Activated CD4-positive, alpha-beta T cell treated with anti-CD3 and anti-CD28 coated beads, Interleukin-10, Interleukin-2, amounts not matched to agents 100 ng/mL and 50 ng/mL, durations not matched to agents 16 hours and 8 hours (primary cell): Measurements from ENCODE around the gene ZBED2.

Source experiments
- DNase-seq: peaks from one replicate; pipeline ENCODE4 v3.0.0-alpha.2; 2020

The ZBED2 gene

DNA sequence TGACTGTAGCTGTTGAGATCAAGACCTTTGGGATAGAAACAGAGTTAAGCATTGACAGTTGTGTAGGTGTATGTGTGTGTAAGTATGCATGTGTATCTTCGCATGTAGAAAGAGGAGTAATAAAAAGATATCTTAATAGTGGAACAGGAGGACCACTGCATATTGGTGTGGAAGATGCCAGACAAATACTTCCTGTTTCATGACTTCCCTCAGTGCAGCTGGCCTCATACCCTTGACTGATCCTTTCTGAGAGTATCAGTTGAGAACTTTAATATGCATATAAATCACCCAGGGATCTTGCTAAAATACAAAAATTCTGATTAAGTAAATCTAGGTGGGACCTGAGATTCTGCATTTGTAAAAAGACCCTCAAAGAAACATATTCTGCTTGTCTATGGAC is 8.5 kb upstream of the ZBED2 start:
- DNase-seq: no peak

DNA sequence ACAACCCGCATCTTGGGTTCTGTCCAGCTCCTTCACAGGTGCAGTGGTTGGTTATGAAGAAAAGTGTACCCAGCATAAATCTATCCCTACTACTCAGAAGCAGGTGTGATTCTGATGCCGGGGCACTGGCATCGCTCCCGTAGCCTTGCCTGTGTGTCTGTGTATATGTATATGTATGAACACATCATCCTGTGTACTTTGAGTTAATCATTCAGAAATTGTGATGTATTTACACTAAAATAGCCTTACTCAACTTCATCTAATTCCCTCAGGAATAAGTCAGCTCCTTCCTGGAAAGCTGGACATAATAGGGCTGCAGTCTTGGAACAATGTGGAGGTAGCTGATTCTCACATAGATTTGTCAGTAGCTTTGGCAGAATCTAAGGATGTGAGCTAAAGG is 6.7 kb upstream of the ZBED2 start:
- DNase-seq: no peak

DNA sequence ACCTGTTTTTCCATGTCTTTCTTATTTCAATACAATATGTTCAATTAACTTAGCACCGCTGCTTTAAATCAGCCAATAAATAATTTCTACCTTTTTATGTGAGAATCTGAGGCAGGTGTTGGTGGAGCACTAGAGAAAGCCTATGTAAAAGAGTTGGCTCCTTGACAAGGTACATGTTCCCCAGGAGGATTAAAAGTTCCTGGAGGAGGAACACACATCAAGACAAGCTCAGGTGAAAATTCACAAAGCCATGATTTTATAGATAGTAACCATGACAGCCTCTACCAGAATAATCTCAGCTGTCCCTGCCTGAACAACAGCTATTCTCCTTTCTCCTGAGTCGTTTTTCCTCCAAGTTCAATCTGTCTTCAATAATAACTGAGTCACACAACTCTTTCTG is 3.4 kb upstream of the ZBED2 start:
- no peak for DNase-seq

DNA sequence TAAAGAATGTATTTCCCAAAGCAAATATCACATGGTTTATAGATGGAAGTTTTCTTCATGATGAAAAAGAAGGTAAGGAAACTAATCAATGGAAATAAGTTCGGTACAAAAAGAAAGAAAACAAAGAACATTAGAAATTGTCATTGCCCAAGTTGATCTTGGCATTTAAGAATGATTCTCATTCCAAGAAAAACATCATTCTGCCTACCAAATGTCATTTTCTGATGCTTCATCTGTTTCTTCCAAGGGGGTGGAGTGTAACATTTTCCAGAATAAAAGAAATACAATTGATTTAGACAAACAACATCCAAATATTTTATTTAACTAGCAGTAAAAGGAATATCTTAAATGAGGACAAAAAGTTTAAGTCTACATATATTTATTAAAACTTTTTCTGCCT is 3.0 kb upstream of the ZBED2 start:
- DNase-seq: no peak

DNA sequence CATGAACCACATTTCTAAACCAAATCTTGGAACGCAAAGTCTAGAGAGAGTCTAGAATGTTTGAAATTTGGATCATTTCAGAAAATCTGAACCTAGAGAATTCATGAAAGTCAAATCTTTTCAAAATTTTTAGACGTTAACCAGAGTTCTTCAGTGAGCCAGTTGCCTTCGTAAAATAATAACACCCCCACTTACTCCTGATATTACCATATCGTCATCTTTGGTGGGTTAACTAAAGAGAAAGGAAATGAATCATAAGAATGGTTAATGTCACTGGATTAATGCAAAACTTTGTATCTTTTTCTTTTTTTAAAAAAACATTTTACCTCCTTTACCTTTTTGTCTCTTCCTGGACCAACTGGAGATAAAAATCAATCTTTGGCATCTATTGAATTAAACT is 1.2 kb upstream of the ZBED2 start:
- DNase-seq: peak; percentile 77

DNA sequence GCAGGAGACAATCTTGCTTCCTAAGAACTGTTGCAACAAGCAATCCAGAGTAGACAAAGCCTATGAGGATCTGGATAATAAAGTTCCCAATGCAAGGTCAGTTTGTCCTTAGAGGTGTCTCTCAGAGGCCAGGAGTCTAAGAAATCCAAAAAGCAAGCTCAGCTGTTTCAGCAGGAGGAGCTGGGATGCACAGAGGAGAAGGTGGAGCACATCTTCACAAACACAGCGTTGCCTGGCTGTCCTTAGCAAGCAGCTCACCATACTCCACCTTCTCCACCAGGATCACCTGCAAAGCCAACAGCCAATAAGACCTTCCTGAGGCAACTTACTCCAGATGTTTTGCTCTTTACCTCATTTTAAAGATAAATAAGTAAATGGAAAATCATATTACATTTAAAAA is 365 bp downstream of the ZBED2 start:
- peak; percentile 61 for DNase-seq

DNA sequence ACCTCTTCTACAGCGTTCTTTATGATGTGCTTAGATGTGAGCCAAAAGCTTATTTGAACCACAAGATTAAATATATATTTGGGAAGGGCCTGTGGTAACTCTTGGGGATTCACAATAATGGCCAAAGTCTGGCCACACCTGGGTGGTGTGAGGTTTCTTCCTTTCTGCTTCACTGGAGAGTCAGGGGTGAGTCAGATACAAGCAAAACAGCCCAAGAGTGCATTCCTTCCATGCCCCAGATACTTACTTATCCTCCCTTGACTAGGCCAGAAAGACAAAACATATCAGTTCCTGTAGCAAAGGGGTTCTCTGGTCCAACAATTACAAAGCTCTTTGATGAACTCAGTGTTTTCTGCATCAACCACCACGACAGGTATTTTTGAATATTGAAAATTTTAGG is 941 bp downstream of the ZBED2 start:
- DNase-seq: peak; percentile 58

DNA sequence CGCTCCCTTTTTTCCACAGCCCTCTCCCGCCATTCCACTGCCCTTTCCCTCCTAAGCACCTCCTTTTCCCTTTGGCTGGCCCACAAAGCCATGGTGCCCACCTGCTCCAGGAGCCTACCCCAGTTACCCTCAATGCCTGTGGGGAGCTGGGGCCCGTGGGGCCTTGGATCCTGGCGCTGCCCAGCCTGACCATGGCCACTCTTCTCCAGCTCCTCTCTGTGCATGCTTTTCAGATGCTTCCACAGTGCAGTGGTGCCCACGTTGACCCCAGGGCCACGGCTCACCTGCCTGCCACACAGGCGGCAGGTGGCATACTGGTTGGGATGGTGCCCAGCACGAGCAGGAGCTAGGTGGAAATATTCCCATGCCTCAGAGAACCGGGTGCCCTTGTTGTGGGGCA is 1.5 kb downstream of the ZBED2 start:
- peak; percentile 43 for DNase-seq

DNA sequence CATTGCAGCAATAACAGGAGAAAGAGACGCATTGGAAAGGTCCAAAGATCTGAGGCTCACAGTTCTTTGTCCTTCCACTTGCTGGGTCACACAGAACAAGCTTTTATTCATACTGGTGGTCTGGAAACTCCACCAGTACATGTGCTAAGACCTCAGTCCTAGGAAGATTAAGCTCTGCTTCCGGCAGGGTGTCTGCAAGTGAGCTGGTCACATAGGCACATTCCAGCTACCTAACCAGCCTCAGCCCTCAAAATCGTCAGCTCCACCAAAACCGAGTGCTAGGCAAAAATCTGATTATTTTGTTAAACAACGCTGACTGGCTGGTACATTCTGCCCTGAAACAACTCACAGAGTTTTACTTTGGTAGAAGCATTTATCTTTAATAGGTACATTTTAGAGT is 2.2 kb downstream of the ZBED2 start:
- peak; percentile 72 for DNase-seq

DNA sequence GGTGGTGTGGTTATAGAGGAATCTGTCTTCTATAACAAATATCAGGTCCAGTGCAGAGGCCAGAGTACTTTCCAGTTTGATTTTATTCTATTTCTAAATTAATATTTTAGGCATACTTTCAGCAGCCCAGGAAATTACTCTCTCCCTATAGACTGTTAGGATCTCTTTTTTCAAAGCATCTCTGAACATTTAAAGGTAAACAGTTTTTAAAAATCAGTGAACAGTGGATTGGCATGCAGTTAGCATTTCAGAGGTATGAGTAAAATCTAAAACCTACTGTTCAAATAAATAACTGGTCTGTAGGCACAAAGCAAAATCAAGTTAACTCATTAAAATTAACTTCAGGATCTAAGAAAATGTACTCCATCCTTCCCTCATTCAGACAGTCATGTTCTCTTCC is 3.0 kb downstream of the ZBED2 start:
- DNase-seq: no peak

DNA sequence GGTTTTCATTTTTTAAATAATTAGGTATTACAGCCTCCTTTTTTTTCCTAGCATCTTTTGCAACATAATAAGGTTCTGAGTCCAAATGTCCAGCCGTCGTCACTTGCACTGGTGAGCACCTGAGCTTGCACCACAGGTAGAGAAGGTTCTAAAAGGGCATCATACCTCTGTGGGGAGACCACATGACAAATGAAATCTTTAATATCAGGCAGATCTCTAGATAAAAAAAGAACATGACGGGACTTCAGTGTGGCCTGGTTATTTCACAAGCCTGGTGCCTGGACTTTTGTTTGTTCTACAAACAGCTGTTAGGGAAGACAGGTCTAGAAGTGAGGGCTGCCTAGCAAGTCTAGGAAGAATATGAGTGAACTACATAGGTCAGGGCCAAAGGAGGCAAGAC is 3.6 kb downstream of the ZBED2 start:
- no peak for DNase-seq

DNA sequence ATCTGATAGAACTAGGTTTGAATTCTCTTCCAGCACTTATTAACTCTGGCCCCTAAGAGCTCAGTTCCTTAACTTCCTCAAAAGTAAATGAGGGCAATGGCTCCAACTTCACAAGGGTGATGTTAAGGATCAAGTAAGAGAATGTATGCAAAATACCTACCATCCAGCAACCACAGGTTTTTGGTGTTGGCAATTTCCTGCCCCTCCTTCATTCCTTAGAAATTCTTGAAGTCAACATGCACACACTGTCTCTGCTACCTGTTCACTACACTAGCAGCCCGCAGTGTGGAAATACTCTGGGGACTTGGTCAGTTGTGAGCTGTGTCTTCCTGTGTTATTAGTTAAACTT is 5.0 kb downstream of the ZBED2 start:
- DNase-seq: no peak

DNA sequence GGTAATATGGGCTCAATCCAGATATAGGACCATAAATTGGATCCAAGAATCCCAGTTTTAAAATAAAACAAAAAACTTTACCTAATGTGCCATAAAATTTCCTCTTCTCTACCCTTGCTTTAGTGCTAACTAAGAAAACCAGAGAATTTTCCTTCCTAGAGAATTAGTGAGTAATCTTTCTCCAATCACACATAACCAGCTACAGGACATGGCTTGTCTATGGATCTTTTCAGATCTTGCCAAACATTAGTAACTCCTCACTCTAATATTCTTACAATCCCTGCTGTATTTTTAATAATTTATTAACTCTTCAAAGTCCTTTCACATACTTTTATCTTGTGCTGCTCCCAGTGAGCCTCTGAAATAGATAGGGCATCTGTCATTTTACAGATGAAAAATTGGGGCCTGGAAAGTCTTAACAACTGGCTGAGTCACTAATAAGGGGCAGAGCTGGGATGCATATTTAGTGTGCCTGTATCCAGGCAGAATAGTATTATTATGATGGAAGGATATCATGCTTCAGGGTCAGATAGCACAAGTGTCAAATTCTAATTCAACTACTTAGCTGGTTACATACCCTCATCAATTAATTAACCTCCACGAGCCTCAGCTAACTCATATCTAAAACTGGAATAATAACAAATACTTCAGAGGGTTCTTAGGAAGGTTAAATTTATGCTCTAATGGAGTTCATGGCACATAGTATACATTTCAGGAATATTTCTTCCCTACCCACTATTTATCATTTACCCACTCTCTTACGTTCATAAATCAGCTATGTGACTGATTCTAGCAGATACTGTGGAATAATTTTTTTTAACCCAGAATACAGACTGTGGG is 5.6 kb downstream of the ZBED2 start:
- no peak for DNase-seq

DNA sequence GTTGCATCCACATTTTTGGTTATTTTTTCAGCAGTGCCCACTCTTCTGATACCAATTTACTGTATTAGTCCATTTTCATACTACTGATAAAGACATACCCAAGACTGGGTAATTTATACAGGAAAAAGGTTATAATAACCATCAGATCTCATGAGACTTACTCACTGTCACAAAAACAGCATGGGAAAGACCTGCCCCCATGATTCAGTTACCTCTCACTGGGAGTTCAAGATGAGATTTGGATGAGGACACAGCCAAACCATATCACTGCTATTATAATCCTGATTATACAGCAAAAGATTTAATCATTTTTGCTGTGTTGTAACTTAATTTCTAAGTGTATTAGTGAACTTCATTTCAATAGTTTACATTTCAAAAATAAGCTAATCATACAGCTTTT is 6.6 kb downstream of the ZBED2 start:
- no peak for DNase-seq

DNA sequence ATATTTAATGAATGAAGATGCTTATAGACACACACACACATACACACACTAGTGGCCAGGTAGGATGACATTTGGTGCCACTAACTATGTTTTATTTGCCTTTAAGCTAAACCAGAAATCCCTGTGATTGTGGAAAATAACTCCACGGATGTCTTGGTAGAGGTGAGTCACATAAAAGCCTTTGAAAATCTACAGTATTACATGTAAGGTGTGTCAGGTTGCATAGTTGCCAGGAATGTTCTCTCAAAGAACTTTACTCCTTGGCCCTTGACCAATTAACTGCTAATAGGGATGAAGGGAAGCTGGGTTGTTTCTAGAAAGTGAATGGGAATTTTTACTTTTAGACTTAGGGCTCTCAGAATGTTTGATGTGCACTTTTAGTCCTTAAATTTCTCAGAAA is 9.9 kb downstream of the ZBED2 start:
- DNase-seq: no peak

DNA sequence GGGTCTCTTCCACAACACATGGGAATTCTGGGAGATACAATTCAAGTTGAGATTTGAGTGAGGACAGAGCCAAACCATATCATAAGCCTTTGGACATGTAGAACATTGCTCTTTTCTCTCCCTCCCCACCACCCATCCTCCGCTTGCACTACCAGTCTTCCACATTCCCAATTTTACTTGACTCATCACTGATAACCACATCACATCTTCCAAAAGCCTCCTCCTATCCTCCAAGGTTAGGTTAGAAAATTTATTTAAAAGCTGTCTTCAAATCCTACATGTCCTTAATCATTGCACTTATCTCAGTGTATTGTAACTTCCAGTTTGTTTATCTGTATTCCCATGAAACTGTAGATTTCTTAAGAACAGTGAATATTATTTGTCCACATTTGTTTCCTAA is 10.4 kb downstream of the ZBED2 start:
- no peak for DNase-seq

DNA sequence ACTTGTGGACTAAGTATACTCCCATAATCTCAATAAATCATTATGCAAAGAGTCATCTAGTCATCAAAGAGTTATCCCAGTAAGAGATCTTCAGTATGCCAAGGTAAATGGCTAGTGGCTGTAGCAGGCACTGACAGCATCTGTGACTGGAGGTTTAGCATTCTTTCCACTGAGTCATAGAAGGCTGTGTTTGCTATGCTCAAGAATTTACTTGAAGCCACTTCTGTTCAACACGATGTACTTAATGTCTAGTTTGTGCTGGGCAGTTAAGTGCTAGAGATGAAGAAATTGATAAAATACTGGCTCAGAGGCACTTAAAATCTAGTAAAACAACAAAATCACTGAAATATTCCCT is 13.0 kb downstream of the ZBED2 start:
- no peak for DNase-seq

DNA sequence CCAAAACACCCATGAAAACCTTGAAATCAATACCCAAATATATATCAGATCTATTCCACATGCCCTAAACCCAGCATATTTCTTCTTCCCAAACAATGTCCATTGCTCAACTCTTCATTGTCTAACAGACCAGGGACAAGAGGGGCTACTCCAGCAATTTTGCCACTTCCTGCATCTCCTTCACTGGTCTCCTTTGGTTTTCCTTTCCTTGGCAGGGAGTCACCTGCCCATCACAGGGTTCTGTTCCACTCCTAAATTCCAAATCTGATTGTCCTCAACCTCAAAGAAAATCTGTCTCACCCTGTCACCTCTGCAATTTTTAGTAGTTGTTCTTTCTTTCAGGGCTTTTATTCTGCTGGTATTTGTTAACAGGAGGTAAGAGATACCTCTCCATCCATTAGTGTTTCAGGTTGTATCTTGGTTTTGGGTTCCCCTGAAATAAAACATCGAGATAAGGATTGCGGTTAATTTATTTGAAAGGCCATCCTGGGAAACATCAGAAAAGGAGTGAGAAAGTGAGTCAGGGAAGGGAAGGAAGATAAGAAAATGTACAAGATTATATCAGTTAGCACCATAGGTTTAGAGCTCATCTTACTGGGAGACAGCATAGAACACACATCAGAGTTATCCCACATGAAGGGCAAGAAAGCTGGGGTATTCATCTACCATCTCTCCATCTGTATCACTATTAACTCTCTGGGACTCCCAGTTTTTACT is 13.6 kb downstream of the ZBED2 start:
- no peak for DNase-seq

DNA sequence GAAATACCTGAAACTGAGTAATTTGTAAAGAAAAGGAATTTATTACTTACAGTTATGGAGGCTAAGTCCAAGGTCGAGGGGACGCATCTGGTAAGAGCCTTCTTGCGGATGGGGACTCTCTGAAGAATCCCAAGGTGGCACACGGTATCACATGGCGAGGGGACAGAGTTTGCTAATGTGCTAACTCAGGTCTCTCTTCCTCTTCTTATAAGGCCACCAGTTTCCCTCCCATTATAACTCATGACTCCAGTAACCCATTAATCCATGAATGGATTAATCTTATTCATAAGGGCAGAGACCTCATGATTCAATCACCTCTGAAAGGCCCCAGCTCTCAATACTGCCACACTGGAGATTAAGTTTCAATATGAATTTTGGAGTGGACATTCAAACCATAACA is 15.7 kb downstream of the ZBED2 start:
- DNase-seq: no peak

DNA sequence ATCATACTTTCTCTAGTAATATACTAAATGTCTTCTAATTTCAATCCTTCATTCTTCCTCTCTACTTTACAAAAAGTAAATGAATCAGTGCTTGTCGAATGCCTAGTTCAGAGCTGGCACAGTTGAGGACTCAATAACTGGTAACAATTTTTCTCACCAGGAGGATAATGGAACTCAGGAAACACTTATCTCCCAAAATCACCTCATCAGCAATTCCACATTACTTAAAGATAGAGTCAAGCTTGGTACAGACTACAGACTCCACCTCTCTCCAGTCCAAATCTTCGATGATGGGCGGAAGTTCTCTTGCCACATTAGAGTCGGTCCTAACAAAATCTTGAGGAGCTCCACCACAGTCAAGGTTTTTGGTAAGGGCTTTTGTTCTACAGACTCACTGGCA is 16.3 kb downstream of the ZBED2 start:
- no peak for DNase-seq

DNA sequence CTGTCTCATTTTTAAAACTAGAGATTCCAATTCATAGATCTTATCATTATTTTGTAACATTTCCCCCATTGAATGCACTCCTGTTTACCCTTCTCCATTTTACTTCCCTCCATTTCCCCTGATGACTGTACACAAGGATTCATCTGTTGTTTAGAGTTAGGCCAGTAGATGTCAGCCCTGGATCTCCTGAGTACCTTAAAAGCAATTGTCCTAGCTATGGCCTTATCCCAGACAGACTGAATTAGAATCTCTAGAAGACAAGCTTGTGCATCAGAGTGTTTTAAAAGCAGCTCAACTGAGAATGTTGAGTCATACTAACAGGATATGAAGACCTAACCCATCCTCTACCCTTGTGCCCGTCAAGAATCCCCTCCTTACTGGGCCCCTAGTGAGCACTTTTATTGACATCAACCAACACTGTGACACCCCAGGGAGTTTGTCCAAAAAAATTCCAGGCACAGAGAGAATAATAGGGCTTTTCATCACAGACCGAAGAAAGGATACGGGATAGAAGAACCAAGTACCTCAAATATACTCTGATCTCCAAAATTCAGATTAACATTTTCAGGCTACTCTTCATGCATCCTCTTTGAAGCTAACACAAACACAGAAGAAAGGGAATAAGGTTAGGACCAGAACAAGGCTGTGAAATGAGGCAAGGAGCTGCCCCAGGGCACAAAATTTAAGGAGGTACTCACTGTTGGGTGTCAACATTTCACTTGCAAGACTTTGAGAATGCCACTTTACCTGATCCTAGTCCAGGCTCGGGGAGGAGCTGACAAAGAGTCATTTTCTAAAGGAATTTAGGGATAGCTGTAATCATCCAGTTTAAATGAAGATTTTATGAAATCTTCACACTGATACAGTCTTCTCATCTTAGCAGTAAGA is 17.1 kb downstream of the ZBED2 start:
- peak; percentile 79 for DNase-seq

DNA sequence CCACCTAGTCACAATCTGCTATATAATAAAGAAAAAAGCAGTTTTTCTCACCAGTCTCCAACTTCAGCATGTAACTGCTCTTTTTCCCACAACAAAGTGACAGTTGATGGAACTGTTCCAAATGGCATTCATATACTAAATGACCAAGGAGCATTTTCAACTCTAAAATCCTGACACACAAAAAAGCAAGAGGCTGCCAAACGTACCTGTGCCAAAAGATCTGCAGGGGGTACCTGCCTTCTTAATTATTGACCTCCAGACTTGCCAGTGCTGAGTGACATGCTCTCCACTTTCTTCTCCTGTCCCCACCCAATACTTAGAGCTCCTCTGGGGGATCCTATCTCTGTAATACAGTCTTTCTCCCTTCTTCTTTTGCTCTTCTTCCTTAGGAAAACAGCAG is 18.0 kb downstream of the ZBED2 start:
- DNase-seq: no peak

DNA sequence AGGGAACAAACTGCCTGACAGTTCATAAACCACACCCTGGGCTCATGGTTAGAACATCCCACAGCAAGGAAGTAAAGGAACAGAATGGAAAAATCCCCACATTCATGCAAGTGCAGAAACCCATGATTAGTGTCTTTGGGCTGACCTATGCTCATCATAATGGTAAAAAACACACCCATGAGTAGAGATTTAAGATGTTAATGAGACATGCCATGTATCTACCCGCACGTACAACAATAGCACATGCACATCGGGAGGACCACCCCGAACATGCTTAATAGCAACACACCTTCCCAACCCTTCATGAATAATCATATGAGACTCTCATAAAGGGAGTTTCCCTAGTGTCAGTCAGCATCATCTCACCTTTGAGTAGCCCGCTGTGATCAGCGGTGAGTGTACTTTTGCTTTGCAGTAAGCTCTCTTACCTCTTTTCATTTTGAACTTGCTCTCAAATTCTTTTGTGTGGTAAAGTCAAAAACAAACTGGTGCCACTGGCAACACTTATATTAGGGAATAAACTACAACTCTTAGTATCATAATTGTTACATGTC is 23.2 kb downstream of the ZBED2 start:
- peak; percentile 36 for DNase-seq

DNA sequence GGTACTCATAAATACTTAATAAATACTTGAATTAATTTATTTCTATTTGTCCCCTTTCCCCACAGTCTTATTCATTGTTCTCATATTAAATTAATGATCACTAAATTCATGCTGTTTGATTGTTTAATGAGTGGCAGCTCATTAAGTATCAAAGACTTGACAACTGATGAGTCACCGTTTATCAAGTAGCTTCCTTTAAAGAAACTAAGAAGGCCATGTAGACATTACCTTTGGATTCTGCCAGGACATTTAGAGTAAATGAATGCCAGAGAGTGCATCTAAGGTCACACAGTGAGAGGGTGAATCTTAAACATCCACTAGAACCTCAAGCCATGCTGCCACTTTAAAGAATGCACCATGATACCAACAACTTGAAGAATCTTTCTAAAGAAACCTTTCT is 23.9 kb downstream of the ZBED2 start:
- DNase-seq: no peak
